ENCODE measurements around the gene FHIP1A.

- no peak for TF ChIP-seq ZSCAN5A (tag by site-specific recombination; IDR thresholded peaks at IDR 0.05)
- no peak for TF ChIP-seq ZNF629 (tag by site-specific recombination; IDR thresholded peaks at IDR 0.05)
- TF ChIP-seq ZNF513 (tag by site-specific recombination; IDR thresholded peaks at IDR 0.05): no peak
- TF ChIP-seq HIC1 (tag by site-specific recombination; IDR thresholded peaks at IDR 0.05): no peak
- no peak for TF ChIP-seq ZNF266 (tag by site-specific recombination; IDR thresholded peaks at IDR 0.05; ENCODE audit: low read depth)
- TF ChIP-seq TSHZ1 (tag by site-specific recombination; IDR thresholded peaks at IDR 0.05; ENCODE audit: borderline replicate concordance): no peak
- TF ChIP-seq CTCF (tag by site-specific recombination; IDR thresholded peaks at IDR 0.05): no peak
- TF ChIP-seq ZNF791 (tag by site-specific recombination; IDR thresholded peaks at IDR 0.05): no peak
- TF ChIP-seq KLF16 (tag by site-specific recombination; IDR thresholded peaks at IDR 0.05): no peak
- TF ChIP-seq ZBTB7A (tag by site-specific recombination; IDR thresholded peaks at IDR 0.05; ENCODE audit: low read depth): no peak
These were observed 17.5 kb downstream of the FHIP1A start for GRCh38 chr4:151426513-151426912.
